Astrocyte (in vitro differentiated cells and primary cell): ENCODE measurements around the gene FAM131C.

ENCODE experiments used
- EZH2 ChIP-seq: IDR thresholded peaks from 2 replicates; pipeline ENCODE4 v1.6.1; 2012; ENCODE audit warnings: mild to moderate bottlenecking, low read length, inconsistent platforms; ENCODE audit not compliant: insufficient read depth
- TF ChIP-seq, protein P1 (sequence below): IDR thresholded peaks from 2 replicates; pipeline ENCODE4 v1.5.1; 2011; ENCODE audit warnings: low read depth, mild to moderate bottlenecking, inconsistent platforms, low read length, moderate library complexity; ENCODE audit not compliant: insufficient read depth

DNA sequence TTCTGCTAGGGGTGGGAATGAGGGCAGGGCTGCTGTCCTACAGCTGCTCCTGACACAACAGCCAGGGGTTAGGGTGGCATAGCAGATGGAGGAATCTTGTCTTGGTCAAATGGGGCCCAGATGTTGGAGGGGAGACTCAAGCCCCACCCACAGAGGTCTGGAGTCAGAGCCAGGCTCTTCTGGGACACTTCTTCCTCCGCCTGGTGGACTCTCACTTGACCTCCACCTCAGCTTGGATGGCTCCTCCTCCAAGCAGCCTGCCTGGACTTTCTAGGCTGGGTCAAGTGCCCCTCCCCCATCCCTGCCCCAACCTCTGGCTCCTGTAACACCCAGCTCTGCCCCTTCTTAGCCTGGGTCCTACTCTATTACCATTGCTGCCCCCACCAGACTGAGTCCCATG is 47.0 kb upstream of the FAM131C start:
- TF ChIP-seq, protein P1, sequence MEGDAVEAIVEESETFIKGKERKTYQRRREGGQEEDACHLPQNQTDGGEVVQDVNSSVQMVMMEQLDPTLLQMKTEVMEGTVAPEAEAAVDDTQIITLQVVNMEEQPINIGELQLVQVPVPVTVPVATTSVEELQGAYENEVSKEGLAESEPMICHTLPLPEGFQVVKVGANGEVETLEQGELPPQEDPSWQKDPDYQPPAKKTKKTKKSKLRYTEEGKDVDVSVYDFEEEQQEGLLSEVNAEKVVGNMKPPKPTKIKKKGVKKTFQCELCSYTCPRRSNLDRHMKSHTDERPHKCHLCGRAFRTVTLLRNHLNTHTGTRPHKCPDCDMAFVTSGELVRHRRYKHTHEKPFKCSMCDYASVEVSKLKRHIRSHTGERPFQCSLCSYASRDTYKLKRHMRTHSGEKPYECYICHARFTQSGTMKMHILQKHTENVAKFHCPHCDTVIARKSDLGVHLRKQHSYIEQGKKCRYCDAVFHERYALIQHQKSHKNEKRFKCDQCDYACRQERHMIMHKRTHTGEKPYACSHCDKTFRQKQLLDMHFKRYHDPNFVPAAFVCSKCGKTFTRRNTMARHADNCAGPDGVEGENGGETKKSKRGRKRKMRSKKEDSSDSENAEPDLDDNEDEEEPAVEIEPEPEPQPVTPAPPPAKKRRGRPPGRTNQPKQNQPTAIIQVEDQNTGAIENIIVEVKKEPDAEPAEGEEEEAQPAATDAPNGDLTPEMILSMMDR: no peak
- TF ChIP-seq EZH2: no peak
